ENCODE results near the gene MTHFSD.
A peak's percentile ranks its signal among the peaks of the same experiment; 100 is the strongest.

MTHFSD gene, protein sequence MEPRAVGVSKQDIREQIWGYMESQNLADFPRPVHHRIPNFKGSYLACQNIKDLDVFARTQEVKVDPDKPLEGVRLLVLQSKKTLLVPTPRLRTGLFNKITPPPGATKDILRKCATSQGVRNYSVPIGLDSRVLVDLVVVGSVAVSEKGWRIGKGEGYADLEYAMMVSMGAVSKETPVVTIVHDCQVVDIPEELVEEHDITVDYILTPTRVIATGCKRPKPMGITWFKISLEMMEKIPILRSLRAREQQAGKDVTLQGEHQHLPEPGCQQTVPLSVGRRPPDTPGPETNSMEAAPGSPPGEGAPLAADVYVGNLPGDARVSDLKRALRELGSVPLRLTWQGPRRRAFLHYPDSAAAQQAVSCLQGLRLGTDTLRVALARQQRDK

DNA sequence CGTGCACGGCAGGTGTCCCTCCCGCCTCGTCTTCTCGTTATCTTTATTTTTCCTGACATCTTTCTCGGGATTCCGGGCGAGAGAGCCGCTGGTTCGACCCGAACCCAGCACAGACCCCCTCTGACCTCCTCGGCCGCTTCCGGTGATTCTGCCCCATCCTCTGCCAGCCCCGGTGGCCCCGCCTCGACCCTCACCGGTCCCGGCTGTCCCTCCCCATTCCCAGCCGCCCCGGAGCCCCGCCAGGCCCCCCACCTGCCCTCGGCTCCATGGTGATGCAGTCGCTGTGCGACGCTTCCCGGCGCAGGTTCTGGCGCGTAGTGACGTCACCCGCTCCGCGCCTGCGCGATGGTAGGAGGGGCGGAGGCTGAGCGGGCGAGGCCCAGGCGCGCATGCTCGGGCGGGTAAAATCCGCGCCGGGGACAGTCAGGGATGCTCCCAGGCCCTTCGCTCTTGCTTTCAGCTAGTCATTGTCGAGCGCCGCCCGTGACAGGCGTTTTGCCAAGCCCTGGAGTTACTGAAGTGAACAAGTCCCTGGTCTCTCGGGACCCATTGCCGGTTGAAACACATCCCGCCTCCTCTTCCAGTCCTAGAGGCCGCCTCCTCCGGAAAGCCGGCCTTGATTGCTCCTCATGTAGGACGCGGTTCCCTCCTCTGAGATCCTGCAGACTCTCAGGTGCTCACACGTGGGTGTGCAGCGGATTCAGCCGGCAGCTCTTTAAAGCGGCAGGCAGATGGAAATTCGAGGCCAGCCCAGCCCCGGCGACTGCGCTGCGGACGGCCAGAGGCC is at the start of gene MTHFSD:
Gene MTHFSD (minus strand): TSS at position 319 of the 787 bp plus-strand sequence. CDS start 51 bp downstream, at position 268.
- no peaks in the 10 kb centered on the region for H3K9me3 Mint-ChIP-seq
- H3K4me3 Mint-ChIP-seq, result peak within 1 kb of the TSS; percentile 90
- peaks cover 3% of the 10 kb centered on the region for H3K36me3 Mint-ChIP-seq
- peaks cover 10% of the 10 kb centered on the region for H3K4me1 Mint-ChIP-seq
- DNase-seq (ENCODE audit: low spot score in 2 of 2) (peak; percentile 97 to 99), ATAC-seq (ENCODE audit: low read depth) (peak; percentile 99)
- H3K27me3 Mint-ChIP-seq, result peaks cover 4% of the 10 kb centered on the region
- H3K27ac Mint-ChIP-seq, result peak within 1 kb of the TSS; percentile 99

DNA sequence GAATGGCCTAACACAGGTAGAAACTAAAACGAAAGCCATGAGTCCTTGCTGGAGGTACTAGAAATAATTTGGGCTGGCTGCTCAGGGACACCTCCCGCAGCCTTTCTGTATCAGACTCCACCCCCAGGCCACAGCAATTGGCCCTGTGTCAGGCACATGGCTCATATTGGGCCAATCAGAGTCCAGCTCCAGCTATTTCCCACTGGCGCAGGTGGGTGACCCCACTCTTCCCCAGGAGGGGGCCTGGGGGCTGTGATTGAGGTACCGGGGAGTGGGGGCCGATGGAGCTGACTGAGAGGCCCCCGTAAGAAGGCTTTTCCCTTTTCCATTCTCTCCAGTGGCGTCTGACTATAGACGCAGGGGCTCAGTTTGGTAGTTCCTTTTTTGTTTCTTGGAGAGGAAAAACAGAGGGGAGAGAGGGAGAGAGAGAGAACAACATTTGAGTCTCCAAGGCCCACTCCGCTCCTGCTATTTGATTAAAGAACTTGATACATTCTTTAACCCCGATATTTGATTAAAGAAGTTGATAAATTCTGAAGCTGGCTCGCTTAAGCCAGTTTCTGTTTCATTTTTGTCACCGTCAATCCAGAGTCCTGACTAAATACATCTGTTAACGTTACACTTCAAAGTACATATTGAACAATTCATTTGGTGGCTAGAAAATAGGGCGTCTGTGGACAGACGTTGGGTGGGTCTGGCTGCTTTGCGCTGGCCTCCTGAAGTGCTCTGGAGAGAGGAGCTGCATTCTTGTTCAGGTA is 49.6 kb upstream of the MTHFSD start:
- peak; percentile 98 for ATAC-seq (ENCODE audit: low read depth)
- DNase-seq (ENCODE audit: low spot score in 2 of 2), result peak; percentile 31 to 39
- peak overlapping the region; percentile 74 for H3K27ac Mint-ChIP-seq
- H3K27me3 Mint-ChIP-seq, result peaks cover 15% of the 10 kb centered on the region
- H3K4me1 Mint-ChIP-seq, result peaks cover 5% of the 10 kb centered on the region
- H3K4me3 Mint-ChIP-seq, result peak overlapping the region; percentile 87
- H3K9me3 Mint-ChIP-seq, result no peaks in the 10 kb centered on the region
- no peaks in the 10 kb centered on the region for H3K36me3 Mint-ChIP-seq

DNA sequence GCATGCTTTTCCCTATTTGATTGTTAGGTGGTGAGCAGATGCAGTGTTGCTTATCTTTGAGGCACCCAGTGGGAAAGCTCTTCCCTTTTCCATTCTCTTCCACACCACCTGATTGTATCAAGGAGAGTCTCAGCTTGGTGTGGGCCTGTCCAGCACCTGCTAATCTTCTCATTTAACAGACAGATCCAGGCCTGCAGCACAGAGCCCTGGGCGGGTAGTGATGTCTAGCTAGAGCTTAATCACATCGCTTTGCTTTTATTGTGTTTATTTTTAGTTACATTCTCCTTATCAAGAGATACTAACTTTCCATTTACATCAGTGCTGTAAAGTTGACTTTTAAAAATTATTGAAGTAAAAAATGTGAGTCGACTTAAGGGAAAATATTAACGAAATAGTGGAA is 47.5 kb upstream of the MTHFSD start:
- DNase-seq (ENCODE audit: low spot score in 2 of 2) (no peak), ATAC-seq (ENCODE audit: low read depth) (no peak)
- H3K36me3 Mint-ChIP-seq, result no peaks in the 10 kb centered on the region
- H3K27ac Mint-ChIP-seq, result no peak overlapping the region
- peaks cover 5% of the 10 kb centered on the region for H3K4me1 Mint-ChIP-seq
- no peaks in the 10 kb centered on the region for H3K9me3 Mint-ChIP-seq
- H3K27me3 Mint-ChIP-seq, result peaks cover 17% of the 10 kb centered on the region
- no peak overlapping the region for H3K4me3 Mint-ChIP-seq

DNA sequence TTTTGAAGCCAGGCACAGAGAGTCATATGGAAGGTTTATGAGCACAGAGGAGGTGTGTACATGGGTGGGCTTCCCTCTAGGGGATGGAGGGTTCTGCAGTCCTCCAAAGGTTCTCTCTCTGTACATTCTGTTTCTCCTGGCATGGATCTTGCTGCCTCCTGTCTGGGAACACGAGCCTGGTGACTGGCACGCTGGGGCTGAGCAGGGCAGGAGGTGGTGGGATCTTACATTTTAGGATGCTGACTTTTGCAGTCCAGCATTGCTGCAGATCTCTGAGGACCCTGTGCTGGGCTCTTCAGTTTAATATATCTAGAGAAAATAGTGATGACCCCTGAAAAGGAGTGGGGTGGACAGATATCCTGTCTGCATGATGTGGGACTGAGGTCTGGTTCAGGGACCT is 46.3 kb upstream of the MTHFSD start:
- Mint-ChIP-seq H3K4me1 (peaks cover 5% of the 10 kb centered on the region), H3K27ac (no peak overlapping the region), H3K4me3 (no peak overlapping the region), H3K36me3 (no peaks in the 10 kb centered on the region), H3K27me3 (peaks cover 17% of the 10 kb centered on the region), H3K9me3 (no peaks in the 10 kb centered on the region)
- ATAC-seq (ENCODE audit: low read depth) (no peak), DNase-seq (ENCODE audit: low spot score in 2 of 2) (no peak)

DNA sequence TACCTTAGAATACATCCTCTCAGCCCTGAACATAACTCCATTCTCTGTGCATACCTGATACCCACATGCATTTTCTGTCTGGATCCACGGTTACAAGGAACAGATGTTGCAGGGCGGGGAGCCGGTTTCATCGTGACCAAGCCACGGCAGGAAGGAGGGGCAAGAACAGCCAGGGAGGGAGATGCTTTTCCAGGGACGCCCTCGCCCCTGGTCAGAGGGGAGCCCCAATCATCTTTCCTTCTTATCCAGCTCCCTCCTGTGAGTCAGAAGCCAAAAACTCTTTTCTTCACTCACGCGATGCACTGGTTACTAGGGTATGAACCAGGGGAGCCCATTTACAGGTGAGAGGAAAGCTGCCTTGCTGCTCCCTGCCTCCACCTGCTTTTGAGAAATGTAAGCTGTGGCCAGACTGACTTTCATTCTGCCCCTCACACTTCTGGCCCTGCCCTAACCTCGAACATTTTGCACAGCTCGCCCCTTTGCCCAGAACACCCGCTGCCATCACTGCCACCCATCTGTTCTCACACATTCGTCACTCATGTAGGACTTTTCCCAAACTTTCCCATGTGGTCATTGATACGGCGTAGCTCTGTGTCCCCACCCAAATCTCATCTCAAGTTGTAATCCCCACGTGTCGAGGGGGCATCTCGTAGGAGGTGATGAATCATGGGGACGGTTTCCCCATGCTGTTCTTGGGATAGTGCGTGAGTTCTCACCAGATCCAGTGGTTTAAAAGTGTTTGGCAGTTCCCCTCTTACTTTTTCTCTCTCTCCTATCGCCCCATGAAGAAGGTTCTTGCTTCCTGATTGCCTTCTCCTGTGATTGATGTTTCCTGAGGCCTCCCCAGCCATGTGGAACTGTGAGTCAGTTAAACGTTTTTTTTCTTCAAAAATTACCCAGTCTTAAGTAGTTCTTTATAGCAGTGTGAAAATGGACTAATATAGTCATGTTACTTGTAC is 43.9 kb upstream of the MTHFSD start:
- Mint-ChIP-seq H3K27ac (no peak overlapping the region), H3K36me3 (no peaks in the 10 kb centered on the region), H3K9me3 (no peaks in the 10 kb centered on the region), H3K27me3 (peaks cover 19% of the 10 kb centered on the region), H3K4me3 (no peak overlapping the region), H3K4me1 (no peaks in the 10 kb centered on the region)
- ATAC-seq (ENCODE audit: low read depth) (no peak), DNase-seq (ENCODE audit: low spot score in 2 of 2) (no peak)

DNA sequence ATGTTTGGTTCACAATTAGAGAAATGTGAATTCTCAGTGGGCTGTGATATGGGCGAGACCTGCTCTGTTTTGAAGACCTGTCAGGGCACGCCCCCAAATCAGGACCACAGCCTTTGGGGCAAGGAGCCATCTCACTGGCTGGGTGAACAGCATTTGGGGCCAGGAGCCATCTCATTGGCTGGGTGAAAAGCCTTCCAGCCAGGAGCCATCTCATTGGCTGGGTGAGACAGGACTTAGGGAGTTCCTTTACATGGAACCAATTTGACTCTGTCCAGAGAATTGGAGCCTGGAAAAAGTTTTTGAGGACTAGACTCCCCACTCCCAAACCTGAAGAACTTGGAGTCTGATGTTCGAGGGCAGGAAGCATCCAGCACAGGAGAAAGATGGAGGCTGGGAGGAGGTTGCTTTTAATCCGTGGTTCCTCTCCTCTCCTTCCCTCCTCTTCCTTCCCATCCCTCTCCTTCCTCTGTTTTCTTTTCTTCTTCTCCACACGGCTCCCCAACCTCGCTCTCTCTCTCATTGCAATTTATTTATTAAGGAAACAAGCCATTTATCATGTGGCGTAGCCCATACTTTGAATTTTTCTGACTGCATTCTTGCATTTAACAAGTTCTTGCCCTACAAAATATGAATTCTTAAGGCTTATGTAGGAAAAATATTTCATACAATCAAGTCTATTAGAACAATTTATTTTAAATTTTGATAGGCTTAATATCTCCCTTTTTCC is 43.0 kb upstream of the MTHFSD start:
- peaks cover 18% of the 10 kb centered on the region for H3K27me3 Mint-ChIP-seq
- no peak for ATAC-seq (ENCODE audit: low read depth)
- no peak overlapping the region for H3K4me3 Mint-ChIP-seq
- H3K4me1 Mint-ChIP-seq, result no peaks in the 10 kb centered on the region
- no peak overlapping the region for H3K27ac Mint-ChIP-seq
- H3K36me3 Mint-ChIP-seq, result no peaks in the 10 kb centered on the region
- H3K9me3 Mint-ChIP-seq, result no peaks in the 10 kb centered on the region
- DNase-seq (ENCODE audit: low spot score in 2 of 2), result no peak

DNA sequence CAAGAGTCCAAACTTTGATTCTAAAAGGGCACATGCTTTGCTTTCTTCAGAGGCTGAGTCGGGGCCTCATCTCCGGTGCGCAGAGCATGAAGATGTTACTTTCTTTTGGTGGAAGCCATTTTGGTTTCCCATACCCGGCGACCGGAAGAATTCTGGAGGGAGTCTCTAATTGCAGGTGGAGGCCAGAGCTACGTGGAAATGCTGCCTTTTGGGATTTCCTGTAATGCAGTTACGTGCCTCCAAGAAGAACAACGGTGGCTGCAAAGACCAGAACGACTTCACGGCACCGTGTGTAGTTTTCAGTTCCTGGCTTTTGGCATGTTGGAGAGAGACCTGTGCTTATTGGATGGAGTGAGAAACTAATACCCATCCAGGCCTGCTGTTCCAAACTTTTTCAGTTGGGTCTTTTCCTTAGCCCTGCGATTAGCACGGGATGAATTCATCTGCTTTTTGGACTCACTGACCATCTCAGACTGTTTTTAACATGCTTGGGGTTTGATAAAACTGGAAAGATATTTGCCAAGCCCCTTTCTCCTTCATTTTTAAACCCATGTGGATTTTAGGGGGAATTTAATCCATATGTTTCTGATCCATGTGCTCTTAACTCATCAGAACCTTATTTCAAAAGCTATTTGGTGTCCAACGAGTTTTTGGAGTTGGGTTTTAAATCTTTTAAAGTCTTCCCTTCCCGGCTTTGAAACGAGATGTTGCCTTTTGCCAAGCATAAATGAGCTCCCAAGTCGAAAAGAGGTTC is 42.3 kb upstream of the MTHFSD start:
- H3K27me3 Mint-ChIP-seq, result peaks cover 18% of the 10 kb centered on the region
- H3K36me3 Mint-ChIP-seq, result no peaks in the 10 kb centered on the region
- no peaks in the 10 kb centered on the region for H3K9me3 Mint-ChIP-seq
- DNase-seq (ENCODE audit: low spot score in 2 of 2), result no peak
- H3K27ac Mint-ChIP-seq, result no peak overlapping the region
- H3K4me3 Mint-ChIP-seq, result no peak overlapping the region
- no peak for ATAC-seq (ENCODE audit: low read depth)
- no peaks in the 10 kb centered on the region for H3K4me1 Mint-ChIP-seq

DNA sequence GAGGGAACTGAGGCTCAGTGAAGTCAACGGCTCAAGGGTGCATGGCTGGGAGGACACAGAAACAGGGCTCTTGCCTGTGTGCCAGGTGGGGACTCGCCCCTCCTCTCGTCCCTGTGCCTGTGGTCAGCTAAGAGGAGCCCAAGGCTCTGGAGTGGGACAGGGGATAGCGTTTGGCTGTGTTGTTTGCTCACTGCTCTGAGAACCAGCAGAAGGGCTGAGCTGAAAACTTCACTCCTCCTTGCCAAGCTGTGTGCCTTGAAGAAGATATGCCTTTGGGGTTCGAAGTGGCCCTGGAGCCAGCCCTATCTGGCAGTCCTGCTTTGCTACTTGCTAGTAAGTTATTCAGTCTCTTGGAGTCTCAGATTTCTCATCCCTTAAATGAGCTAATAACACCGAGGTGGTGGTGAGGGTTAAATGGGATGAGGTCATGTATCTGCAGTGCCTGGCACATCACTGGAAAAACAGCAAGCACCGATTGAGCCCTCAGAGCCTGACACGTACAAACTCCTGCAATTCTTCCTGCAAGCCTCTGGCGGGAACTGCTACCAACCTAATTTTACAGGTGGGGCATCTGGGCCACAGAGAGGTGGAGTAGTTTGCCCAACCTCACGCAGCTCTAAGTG is 41.1 kb upstream of the MTHFSD start:
- Mint-ChIP-seq H3K27ac (no peak overlapping the region), H3K27me3 (peaks cover 22% of the 10 kb centered on the region), H3K9me3 (peaks cover 3% of the 10 kb centered on the region), H3K4me1 (no peaks in the 10 kb centered on the region), H3K36me3 (no peaks in the 10 kb centered on the region), H3K4me3 (no peak overlapping the region)
- ATAC-seq (ENCODE audit: low read depth) (no peak), DNase-seq (ENCODE audit: low spot score in 2 of 2) (no peak)

DNA sequence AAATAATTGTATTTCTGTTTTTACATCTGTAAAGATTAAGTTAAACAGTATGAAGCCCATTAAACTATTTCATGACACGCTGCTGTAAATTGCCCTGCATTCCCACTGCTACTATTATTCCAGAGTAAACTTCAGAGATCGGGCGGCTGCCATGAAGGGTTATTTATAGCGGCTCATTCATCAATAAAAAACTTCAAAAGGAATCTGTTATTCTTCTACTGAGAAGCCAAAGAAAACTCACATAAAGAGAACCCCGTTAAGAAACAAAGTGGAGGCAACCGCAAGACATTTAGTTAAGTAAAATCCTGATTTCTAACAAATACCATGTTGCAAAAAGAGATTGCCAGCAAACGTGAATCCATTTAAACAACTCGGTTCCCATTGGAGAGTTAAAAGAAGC is 39.7 kb upstream of the MTHFSD start:
- Mint-ChIP-seq H3K27me3 (peaks cover 21% of the 10 kb centered on the region), H3K4me1 (no peaks in the 10 kb centered on the region), H3K4me3 (no peak overlapping the region), H3K36me3 (no peaks in the 10 kb centered on the region), H3K9me3 (peaks cover 3% of the 10 kb centered on the region), H3K27ac (no peak overlapping the region)
- DNase-seq (ENCODE audit: low spot score in 2 of 2) (no peak), ATAC-seq (ENCODE audit: low read depth) (no peak)

DNA sequence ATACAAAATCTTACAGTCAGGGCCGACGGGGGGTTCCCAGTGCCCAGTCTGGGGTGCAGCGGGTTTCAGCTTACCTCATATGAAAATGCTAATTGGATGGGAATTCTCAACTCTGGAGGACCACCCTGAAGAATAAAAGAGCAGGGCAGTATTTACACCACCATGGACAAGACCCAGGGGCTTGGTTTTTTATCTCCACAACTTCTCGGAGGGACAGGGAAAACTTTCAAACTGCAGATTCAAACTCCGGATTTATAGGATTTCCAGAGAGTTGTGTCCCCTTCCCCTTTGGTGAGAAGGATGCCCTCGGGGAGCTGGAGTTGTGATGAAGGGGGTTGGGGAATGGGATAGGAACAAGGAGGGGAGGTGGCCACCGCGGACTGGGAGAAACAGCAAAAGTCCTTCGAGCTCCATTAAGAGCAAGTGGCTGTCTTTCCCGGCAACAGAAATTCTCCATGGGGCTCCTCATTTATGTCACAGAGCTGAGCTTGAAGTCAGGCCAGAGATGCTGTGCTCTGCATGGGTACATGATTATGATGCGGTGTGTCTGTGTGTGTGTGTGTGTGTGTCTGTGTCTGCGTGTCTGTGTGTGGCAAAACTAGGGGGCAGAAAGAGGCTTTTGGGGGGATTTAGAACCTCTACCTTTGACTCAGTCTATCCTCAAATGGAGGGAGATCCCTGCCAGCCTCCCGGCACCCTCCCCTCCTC is 39.0 kb upstream of the MTHFSD start:
- peaks cover 3% of the 10 kb centered on the region for H3K9me3 Mint-ChIP-seq
- H3K4me1 Mint-ChIP-seq, result no peaks in the 10 kb centered on the region
- DNase-seq (ENCODE audit: low spot score in 2 of 2) (no peak), ATAC-seq (ENCODE audit: low read depth) (no peak)
- no peak overlapping the region for H3K27ac Mint-ChIP-seq
- H3K4me3 Mint-ChIP-seq, result no peak overlapping the region
- peaks cover 19% of the 10 kb centered on the region for H3K27me3 Mint-ChIP-seq
- no peaks in the 10 kb centered on the region for H3K36me3 Mint-ChIP-seq

DNA sequence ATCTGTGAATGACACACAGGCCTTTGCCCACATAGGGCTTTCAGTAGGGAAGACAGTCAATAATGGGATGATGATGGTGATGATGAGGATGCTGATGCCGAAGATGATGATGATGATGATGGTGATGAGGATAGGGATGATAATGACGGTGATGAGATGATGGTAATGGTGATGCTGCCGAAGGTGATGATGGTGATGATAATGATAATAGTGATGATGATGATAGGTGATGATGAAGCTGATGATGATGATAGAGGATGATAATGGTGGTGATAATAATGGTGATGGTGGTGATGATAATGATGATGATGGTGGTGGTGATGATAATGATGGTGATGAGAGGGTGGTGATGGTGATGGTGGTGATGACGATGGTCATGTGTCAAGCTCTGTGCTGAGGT is 36.2 kb upstream of the MTHFSD start:
- Mint-ChIP-seq H3K9me3 (peaks cover 3% of the 10 kb centered on the region), H3K27ac (no peak overlapping the region), H3K4me3 (no peak overlapping the region), H3K4me1 (no peaks in the 10 kb centered on the region), H3K27me3 (peaks cover 14% of the 10 kb centered on the region), H3K36me3 (no peaks in the 10 kb centered on the region)
- DNase-seq (ENCODE audit: low spot score in 2 of 2) (no peak), ATAC-seq (ENCODE audit: low read depth) (no peak)

Data from memory B cell (primary cell).